ENCODE results near the gene KIF2B.

The KIF2B gene

DNA sequence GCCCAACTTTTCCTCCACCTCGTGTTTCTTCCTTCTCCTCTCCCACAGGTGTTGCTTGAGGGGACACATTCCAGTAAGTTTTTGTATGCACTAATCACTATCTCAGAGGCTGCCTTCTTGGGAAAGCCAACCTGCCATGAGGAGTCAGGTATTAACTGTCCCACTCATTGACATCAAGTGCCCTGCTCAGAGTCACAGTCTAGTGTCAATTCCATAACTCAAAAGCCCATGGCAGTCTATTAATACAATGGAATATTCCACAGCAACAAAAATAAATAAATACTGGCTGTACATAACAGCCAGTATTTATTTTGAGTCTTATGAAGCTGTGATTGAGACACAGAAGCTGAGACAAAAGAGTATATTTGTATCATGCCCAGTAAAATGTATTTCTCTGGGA lies 26.1 kb upstream of the KIF2B start:
- H3K27ac ChIP-seq, result no peak overlapping the region
- H3K4me3 ChIP-seq (ENCODE audit: low read depth, low read length), result no peak overlapping the region
- DNase-seq, result no peak
- TF ChIP-seq, protein P1, sequence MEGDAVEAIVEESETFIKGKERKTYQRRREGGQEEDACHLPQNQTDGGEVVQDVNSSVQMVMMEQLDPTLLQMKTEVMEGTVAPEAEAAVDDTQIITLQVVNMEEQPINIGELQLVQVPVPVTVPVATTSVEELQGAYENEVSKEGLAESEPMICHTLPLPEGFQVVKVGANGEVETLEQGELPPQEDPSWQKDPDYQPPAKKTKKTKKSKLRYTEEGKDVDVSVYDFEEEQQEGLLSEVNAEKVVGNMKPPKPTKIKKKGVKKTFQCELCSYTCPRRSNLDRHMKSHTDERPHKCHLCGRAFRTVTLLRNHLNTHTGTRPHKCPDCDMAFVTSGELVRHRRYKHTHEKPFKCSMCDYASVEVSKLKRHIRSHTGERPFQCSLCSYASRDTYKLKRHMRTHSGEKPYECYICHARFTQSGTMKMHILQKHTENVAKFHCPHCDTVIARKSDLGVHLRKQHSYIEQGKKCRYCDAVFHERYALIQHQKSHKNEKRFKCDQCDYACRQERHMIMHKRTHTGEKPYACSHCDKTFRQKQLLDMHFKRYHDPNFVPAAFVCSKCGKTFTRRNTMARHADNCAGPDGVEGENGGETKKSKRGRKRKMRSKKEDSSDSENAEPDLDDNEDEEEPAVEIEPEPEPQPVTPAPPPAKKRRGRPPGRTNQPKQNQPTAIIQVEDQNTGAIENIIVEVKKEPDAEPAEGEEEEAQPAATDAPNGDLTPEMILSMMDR (IDR thresholded peaks at IDR 0.05; ENCODE audit: low read depth, low read length, missing control alignments), result no peak
- no peaks in the 10 kb centered on the region for H3K36me3 ChIP-seq (replicated peaks)
- no peaks in the 10 kb centered on the region for H3K27me3 ChIP-seq (replicated peaks)
- in situ Hi-C loops (cut with HindIII; ENCODE audit: low pct_ligation_motif_present, low sequenced_read_pairs), result no loop called here

DNA sequence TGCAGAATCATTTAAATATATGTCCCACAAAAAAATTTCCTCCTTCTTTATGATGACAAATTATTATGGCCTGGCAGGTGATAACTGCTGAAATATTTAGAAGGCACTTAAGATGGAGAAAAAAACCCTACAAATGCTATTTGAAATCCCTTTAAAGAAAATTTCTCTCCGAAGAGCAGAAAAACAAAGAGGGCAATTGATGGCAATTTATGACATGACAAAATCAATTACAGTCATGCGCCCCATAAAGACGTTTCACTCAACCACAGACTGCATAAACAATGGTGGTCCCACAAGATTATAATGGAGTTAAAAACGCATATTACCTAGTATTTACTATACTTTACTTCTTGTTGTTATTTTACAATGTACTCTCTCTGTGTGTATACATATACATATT lies 25.2 kb upstream of the KIF2B start:
- Histone ChIP-seq H3K27me3 (replicated peaks) (no peaks in the 10 kb centered on the region), H3K27ac (no peak overlapping the region), H3K36me3 (replicated peaks) (no peaks in the 10 kb centered on the region), H3K4me3 (ENCODE audit: low read depth, low read length) (no peak overlapping the region)
- TF ChIP-seq, protein P1 (IDR thresholded peaks at IDR 0.05; ENCODE audit: low read depth, low read length, missing control alignments), result no peak
- in situ Hi-C loops (cut with HindIII; ENCODE audit: low pct_ligation_motif_present, low sequenced_read_pairs), result no loop called here
- DNase-seq, result no peak

DNA sequence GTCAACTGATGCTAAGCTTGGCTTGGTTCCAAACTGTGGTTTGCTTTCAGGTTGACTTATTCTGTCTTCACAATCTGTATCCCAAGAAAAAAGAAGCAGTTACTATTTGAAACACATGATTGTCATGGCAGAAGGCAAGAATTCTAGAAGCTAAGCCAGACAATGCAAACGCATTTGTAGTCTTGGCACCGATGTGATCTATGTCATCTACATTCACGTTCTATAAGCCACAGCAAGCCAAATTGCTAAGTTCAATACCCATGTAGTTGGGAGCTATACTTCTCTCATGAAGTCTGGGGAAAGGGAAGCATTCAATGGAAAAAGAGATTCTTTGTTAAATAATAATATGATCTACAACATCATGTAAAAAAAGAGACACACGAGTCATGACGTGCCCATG lies 18.3 kb upstream of the KIF2B start:
- H3K27ac ChIP-seq, result no peak overlapping the region
- in situ Hi-C loops (cut with HindIII; ENCODE audit: low pct_ligation_motif_present, low sequenced_read_pairs), result no loop called here
- no peak overlapping the region for H3K4me3 ChIP-seq (ENCODE audit: low read depth, low read length)
- H3K36me3 ChIP-seq (replicated peaks), result no peaks in the 10 kb centered on the region
- DNase-seq, result no peak
- H3K27me3 ChIP-seq (replicated peaks), result no peaks in the 10 kb centered on the region
- TF ChIP-seq, protein P1 (IDR thresholded peaks at IDR 0.05; ENCODE audit: low read depth, low read length, missing control alignments), result no peak

DNA sequence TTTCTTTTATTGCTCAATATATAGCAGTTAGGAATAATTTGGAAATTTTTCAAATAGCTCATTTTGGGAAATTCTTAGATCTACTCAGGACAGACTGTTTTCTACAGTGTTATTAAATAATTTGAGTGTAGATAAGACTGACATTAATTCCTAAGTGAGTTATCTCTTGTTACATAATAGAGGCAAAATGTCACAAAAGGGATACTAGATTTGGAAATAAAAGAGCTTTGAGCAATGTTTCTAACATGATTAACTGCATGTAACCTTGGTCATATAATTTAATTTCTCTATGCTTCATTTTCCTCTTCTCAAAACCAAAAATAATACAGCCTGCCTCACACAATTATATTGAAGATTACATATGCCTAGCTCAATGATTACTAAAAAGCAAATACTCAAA lies 16.3 kb upstream of the KIF2B start:
- H3K4me3 ChIP-seq (ENCODE audit: low read depth, low read length), result no peak overlapping the region
- H3K36me3 ChIP-seq (replicated peaks), result no peaks in the 10 kb centered on the region
- in situ Hi-C loops (cut with HindIII; ENCODE audit: low pct_ligation_motif_present, low sequenced_read_pairs), result no loop called here
- no peak overlapping the region for H3K27ac ChIP-seq
- TF ChIP-seq, protein P1 (IDR thresholded peaks at IDR 0.05; ENCODE audit: low read depth, low read length, missing control alignments), result no peak
- no peak for DNase-seq
- H3K27me3 ChIP-seq (replicated peaks), result no peaks in the 10 kb centered on the region

DNA sequence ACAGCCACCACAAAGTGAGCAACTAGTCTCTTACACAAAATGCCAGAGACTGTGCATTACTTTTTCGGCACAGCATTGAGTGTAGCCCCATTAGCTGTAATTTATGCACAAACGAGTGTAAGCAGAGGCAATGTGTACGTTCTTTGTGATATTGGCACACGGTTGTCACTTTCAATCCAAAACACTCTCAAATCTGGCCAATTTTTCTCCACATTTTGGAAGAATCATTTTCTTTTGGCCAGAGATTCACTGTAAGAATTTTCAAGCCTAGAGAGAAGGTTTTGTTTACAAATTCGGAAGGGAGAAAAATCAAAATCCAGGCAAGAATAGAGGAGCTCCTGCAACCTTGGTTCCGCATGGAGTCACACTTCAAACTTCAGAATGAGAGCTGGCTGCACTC lies 15.4 kb upstream of the KIF2B start:
- no peak for DNase-seq
- no peak overlapping the region for H3K4me3 ChIP-seq (ENCODE audit: low read depth, low read length)
- TF ChIP-seq, protein P1 (IDR thresholded peaks at IDR 0.05; ENCODE audit: low read depth, low read length, missing control alignments), result no peak
- no peaks in the 10 kb centered on the region for H3K36me3 ChIP-seq (replicated peaks)
- no peak overlapping the region for H3K27ac ChIP-seq
- no peaks in the 10 kb centered on the region for H3K27me3 ChIP-seq (replicated peaks)
- in situ Hi-C loops (cut with HindIII; ENCODE audit: low pct_ligation_motif_present, low sequenced_read_pairs), result no loop called here

DNA sequence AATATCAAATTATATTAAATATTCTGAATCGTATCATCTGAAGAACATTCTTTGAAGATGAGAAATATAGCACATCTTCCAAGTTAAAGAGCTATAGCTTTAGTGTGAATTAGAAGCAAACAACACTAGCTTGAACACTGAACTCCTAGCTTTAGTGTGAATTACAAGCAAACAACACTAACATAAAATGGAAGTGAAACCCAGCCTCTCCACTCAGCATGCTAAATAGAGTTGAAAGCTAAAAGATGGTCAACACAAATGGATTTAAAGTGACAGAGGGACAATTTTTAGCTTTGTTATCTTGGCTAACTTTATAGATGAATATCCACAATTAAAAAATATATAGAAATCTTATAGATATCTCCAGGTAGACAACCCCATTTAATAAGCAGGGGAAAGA lies 4.5 kb upstream of the KIF2B start:
- in situ Hi-C loops (cut with HindIII; ENCODE audit: low pct_ligation_motif_present, low sequenced_read_pairs), result no loop called here
- DNase-seq, result no peak
- H3K36me3 ChIP-seq (replicated peaks), result no peaks in the 10 kb centered on the region
- TF ChIP-seq, protein P1 (IDR thresholded peaks at IDR 0.05; ENCODE audit: low read depth, low read length, missing control alignments), result no peak
- H3K4me3 ChIP-seq (ENCODE audit: low read depth, low read length), result no peak overlapping the region
- no peaks in the 10 kb centered on the region for H3K27me3 ChIP-seq (replicated peaks)
- no peak overlapping the region for H3K27ac ChIP-seq

Measured in brain microvascular endothelial cell (primary cell).